Activated CD4-positive, alpha-beta T cell treated with anti-CD3 and anti-CD28 coated beads, Interleukin-2, amount 50 U/mL, for 16 hours (primary cell): Measurements from ENCODE around the gene PHKB.
A peak's percentile ranks its signal among the peaks of the same experiment; 100 is the strongest.

ENCODE experiments used
- DNase-seq: peaks from one replicate; pipeline ENCODE4 v3.0.0-alpha.2; 2020

PHKB gene

GRCh38 chr16:47700857-47701587 lies 239.9 kb downstream of the PHKB start:
- DNase-seq: no peak

- no peak for DNase-seq
These were observed 244.1 kb downstream of the PHKB start for GRCh38 chr16:47705266-47705665.

- no peak for DNase-seq
These were observed 250.7 kb downstream of the PHKB start for GRCh38 chr16:47711809-47712208.

- DNase-seq: peak; percentile 14
These were observed 251.4 kb downstream of the PHKB start for GRCh38 chr16:47712276-47713224.

GRCh38 chr16:47713225-47713595 lies 252.1 kb downstream of the PHKB start:
- peak; percentile 77 for DNase-seq

- no peak for DNase-seq
These were observed 254.4 kb downstream of the PHKB start for GRCh38 chr16:47715442-47716083.

GRCh38 chr16:47716571-47716970 lies 255.4 kb downstream of the PHKB start:
- DNase-seq: no peak

- DNase-seq: no peak
These were observed 258.6 kb downstream of the PHKB start for GRCh38 chr16:47719713-47720112.

- no peak for DNase-seq
These were observed 260.0 kb downstream of the PHKB start for GRCh38 chr16:47721006-47721637.

GRCh38 chr16:47722046-47722445 lies 260.9 kb downstream of the PHKB start:
- no peak for DNase-seq

GRCh38 chr16:47724115-47724785 lies 263.1 kb downstream of the PHKB start:
- no peak for DNase-seq

- DNase-seq: no peak
These were observed 264.1 kb downstream of the PHKB start for GRCh38 chr16:47725188-47725695.

GRCh38 chr16:47726031-47726675 lies 265.0 kb downstream of the PHKB start:
- no peak for DNase-seq

- DNase-seq: no peak
These were observed 266.0 kb downstream of the PHKB start for GRCh38 chr16:47727131-47727530.

GRCh38 chr16:47728205-47728604 lies 267.1 kb downstream of the PHKB start:
- no peak for DNase-seq

- no peak for DNase-seq
These were observed 268.6 kb downstream of the PHKB start for GRCh38 chr16:47729701-47730100.

GRCh38 chr16:47731252-47731651 lies 270.1 kb downstream of the PHKB start:
- DNase-seq: no peak

GRCh38 chr16:47732122-47732521 lies 271.0 kb downstream of the PHKB start:
- DNase-seq: no peak

- peak; percentile 80 for DNase-seq
These were observed 271.5 kb downstream of the PHKB start for GRCh38 chr16:47732523-47733111.

- no peak for DNase-seq
These were observed 273.1 kb downstream of the PHKB start for GRCh38 chr16:47734081-47734857.
